WTC11 (cell line): Measurements from ENCODE around the gene HINT3. TPM values are rescaled to one million over a fixed set of nuclear protein-coding genes. Genes with fewer than 3 reads are reported as not detected.

Experiments used
- ATAC-seq: fragments of 200-7000 bp; cut with Tn5 transposase; 2 replicates; pipeline ENCODE4 v1.10.0; 2021; ENCODE audit warnings: mild to moderate bottlenecking, moderate library complexity
- CTCF ChIA-PET: fragments of 300-600 bp; sonication (Branson Sonifier 250); formaldehyde crosslinking; loops from one replicate; lab custom pipeline; 2021; ENCODE audit warnings: antibody characterized with exemption; lab: Charles Lee
- POLR2A ChIA-PET: fragments of 350-600 bp; sonication (Branson Sonifier 250); formaldehyde crosslinking; loops from one replicate; lab custom pipeline; 2021; ENCODE audit warnings: antibody characterized with exemption; lab: Charles Lee
- DNase-seq: peaks from one replicate; pipeline ENCODE4 v3.0.0; 2021; ENCODE audit warnings: low spot score
- H3K27ac Mint-ChIP-seq: 2 replicates; pipeline ENCODE4 v1.8.0; 2021; ENCODE audit warnings: mixed read lengths
- H3K27me3 Mint-ChIP-seq: 2 replicates; pipeline ENCODE4 v1.8.0; 2021; ENCODE audit warnings: low read depth, mild to moderate bottlenecking, moderate library complexity, mixed read lengths
- H3K36me3 Mint-ChIP-seq: 2 replicates; pipeline ENCODE4 v1.8.0; 2021; ENCODE audit warnings: mixed read lengths
- H3K4me1 Mint-ChIP-seq: 2 replicates; pipeline ENCODE4 v1.8.0; 2022; ENCODE audit warnings: mixed read lengths
- H3K4me3 Mint-ChIP-seq: 2 replicates; pipeline ENCODE4 v1.8.0; 2021; ENCODE audit warnings: mild to moderate bottlenecking, moderate library complexity, mixed read lengths
- H3K9me3 Mint-ChIP-seq: 2 replicates; pipeline ENCODE4 v1.8.0; 2021; ENCODE audit warnings: mixed read lengths
- CTCF ChIP-seq: fragments of 200-600 bp; IDR thresholded peaks from 2 replicates; pipeline ENCODE4 v1.8.0; 2022; ENCODE audit warnings: antibody characterized with exemption
- E2F4 ChIP-seq: sonication (generic); formaldehyde crosslinking; IDR thresholded peaks from 2 replicates; pipeline ENCODE4 v1.8.1; 2022; ENCODE audit warnings: low read depth, mild to moderate bottlenecking, moderate library complexity, missing genetic modification reagents, borderline replicate concordance
- ELF4 ChIP-seq: sonication (generic); formaldehyde crosslinking; IDR thresholded peaks from 2 replicates; pipeline ENCODE4 v1.8.1; 2022; ENCODE audit warnings: low read depth, mild to moderate bottlenecking, moderate library complexity, missing genetic modification reagents
- ERG ChIP-seq: fragments of 250-450 bp; sonication (Bioruptor Pico); IDR thresholded peaks from 2 replicates; pipeline ENCODE4 v1.8.0; 2021; ENCODE audit warnings: mild to moderate bottlenecking
- JAZF1 ChIP-seq: fragments of 250-450 bp; sonication (Bioruptor Pico); IDR thresholded peaks from 2 replicates; pipeline ENCODE4 v1.9.0; 2021; ENCODE audit warnings: moderate library complexity, mild to moderate bottlenecking, inconsistent platforms
- NFYB ChIP-seq: sonication (generic); formaldehyde crosslinking; conservative IDR thresholded peaks from 2 replicates; pipeline ENCODE4 v1.8.0; 2022; ENCODE audit warnings: low read depth, missing genetic modification reagents
- NR2C2 ChIP-seq: sonication (generic); formaldehyde crosslinking; IDR thresholded peaks from 2 replicates; pipeline ENCODE4 v1.8.0; 2022; ENCODE audit warnings: mild to moderate bottlenecking, missing genetic modification reagents
- PREB ChIP-seq: sonication (generic); formaldehyde crosslinking; IDR thresholded peaks from 2 replicates; pipeline ENCODE4 v1.8.1; 2022; ENCODE audit warnings: mild to moderate bottlenecking, missing genetic modification reagents, moderate library complexity, borderline replicate concordance
- USF2 ChIP-seq: sonication (generic); formaldehyde crosslinking; IDR thresholded peaks from 2 replicates; pipeline ENCODE4 v1.8.1; 2023; ENCODE audit warnings: mild to moderate bottlenecking, missing genetic modification reagents, moderate library complexity
- ZBTB21 ChIP-seq: sonication (generic); formaldehyde crosslinking; IDR thresholded peaks from 2 replicates; pipeline ENCODE4 v1.8.1; 2023; ENCODE audit warnings: mild to moderate bottlenecking, missing genetic modification reagents, borderline replicate concordance
- ZNF121 ChIP-seq: sonication (generic); formaldehyde crosslinking; IDR thresholded peaks from 2 replicates; pipeline ENCODE4 v1.8.0; 2023; ENCODE audit warnings: missing genetic modification reagents
- ZNF317 ChIP-seq: sonication (generic); formaldehyde crosslinking; IDR thresholded peaks from 2 replicates; pipeline ENCODE4 v1.8.1; 2023; ENCODE audit warnings: low read depth, mild to moderate bottlenecking, moderate library complexity, missing genetic modification reagents, borderline replicate concordance
- ZNF396 ChIP-seq: fragments of 250-450 bp; sonication (Bioruptor Pico); IDR thresholded peaks from 2 replicates; pipeline ENCODE4 v1.8.0; 2021; ENCODE audit warnings: mild to moderate bottlenecking, moderate library complexity, borderline replicate concordance
- ZNF416 ChIP-seq: fragments of 250-450 bp; sonication (Bioruptor Pico); IDR thresholded peaks from 2 replicates; pipeline ENCODE4 v1.9.0; 2021; ENCODE audit warnings: mild to moderate bottlenecking, inconsistent platforms
- total RNA-seq: library from RNA; stranded (reverse); gene quantifications from 3 replicates; pipeline ENCODE4 v1.2.3, GENCODE V29; 2021

The HINT3 gene
- total RNA-seq, 1 experiment from 2014 or later, result 9.4 TPM

- ChIA-PET POLR2A (no interaction called here), CTCF (interaction anchor here (0.6 to 2.0 kb wide), 7 partner anchors 8 to 176 kb away, joined by 3 to 18 read pairs (median 5); partner anchors contain the start of gene TRMT11)
- Mint-ChIP-seq H3K27me3 (no peaks in the 10 kb centered on the region), H3K36me3 (peaks cover 22% of the 10 kb centered on the region), H3K9me3 (no peaks in the 10 kb centered on the region), H3K4me3 (no peak overlapping the region), H3K27ac (peak overlapping the region; percentile 42; the same call in 1 of the 2 replicates), H3K4me1 (peaks cover 8% of the 10 kb centered on the region)
- DNase-seq (no peak), ATAC-seq (no peak)
- TF ChIP-seq E2F4 (CRISPR knock-in tag) (no peak), ZNF396 (CRISPR knock-in tag) (no peak), ZNF317 (CRISPR knock-in tag) (no peak), ERG (CRISPR knock-in tag) (no peak)
These were observed 38.3 kb downstream of the HINT3 start for GRCh38 chr6:125994670-125995488.

- Mint-ChIP-seq H3K27me3 (no peaks in the 10 kb centered on the region), H3K36me3 (peaks cover 26% of the 10 kb centered on the region)
- TF ChIP-seq NR2C2, result no peak
- peak; percentile 86 for TF ChIP-seq CTCF
- TF ChIP-seq, all 79 proteins: peak for 1
- ChIA-PET POLR2A (no interaction called here), CTCF (interaction anchor here (0.6 to 2.0 kb wide), 12 partner anchors 9 to 266 kb away, joined by 3 to 18 read pairs (median 4); partner anchors contain the start of gene TRMT11)
- H3K9me3 Mint-ChIP-seq, result no peaks in the 10 kb centered on the region
- DNase-seq, result peak; percentile 62
- peaks cover 3% of the 10 kb centered on the region; the same call in 1 of the 2 replicates for H3K4me1 Mint-ChIP-seq
- H3K27ac Mint-ChIP-seq, result no peak overlapping the region
- no peak overlapping the region for H3K4me3 Mint-ChIP-seq
- ATAC-seq, result peak; percentile 96
These were observed 39.5 kb downstream of the HINT3 start for GRCh38 chr6:125995972-125996580.

- DNase-seq (no peak), ATAC-seq (no peak)
- POLR2A ChIA-PET, result no interaction called here
- no peaks in the 10 kb centered on the region for H3K4me1 Mint-ChIP-seq
- H3K36me3 Mint-ChIP-seq, result peaks cover 20% of the 10 kb centered on the region
- H3K9me3 Mint-ChIP-seq, result no peaks in the 10 kb centered on the region
- H3K27ac Mint-ChIP-seq, result no peak overlapping the region
- no peaks in the 10 kb centered on the region for H3K27me3 Mint-ChIP-seq
- no peak overlapping the region for H3K4me3 Mint-ChIP-seq
- CTCF ChIA-PET, result interaction anchor here (0.9 kb wide), 1 partner anchor 10 kb away, joined by 3 read pairs; no protein-coding TSS in a partner anchor
- no peak for TF ChIP-seq ZBTB21 (CRISPR knock-in tag)
- TF ChIP-seq JAZF1 (CRISPR knock-in tag), result no peak
- TF ChIP-seq ZNF396 (CRISPR knock-in tag), result no peak
These were observed 46.4 kb downstream of the HINT3 start for GRCh38 chr6:126002755-126003679.

- Mint-ChIP-seq H3K27ac (no peak overlapping the region), H3K27me3 (no peaks in the 10 kb centered on the region), H3K36me3 (peaks cover 28% of the 10 kb centered on the region), H3K4me1 (no peaks in the 10 kb centered on the region), H3K9me3 (no peaks in the 10 kb centered on the region), H3K4me3 (no peak overlapping the region)
- ChIA-PET CTCF (interaction anchor here (1.6 kb wide), 1 partner anchor 13 kb away, joined by 5 read pairs; no protein-coding TSS in a partner anchor), POLR2A (no interaction called here)
- no peak for TF ChIP-seq ELF4 (CRISPR knock-in tag)
- no peak for TF ChIP-seq NFYB
- no peak for TF ChIP-seq ZNF121 (CRISPR knock-in tag)
- no peak for TF ChIP-seq USF2 (CRISPR knock-in tag)
- no peak for TF ChIP-seq NR2C2
- no peak for TF ChIP-seq PREB (CRISPR knock-in tag)
- no peak for TF ChIP-seq ZNF416
- DNase-seq (no peak), ATAC-seq (no peak)
These were observed 51.2 kb downstream of the HINT3 start for GRCh38 chr6:126007800-126008199.
